GM10266 (cell line): Measurements from ENCODE around the gene PASD1.
A peak's percentile ranks its signal among the peaks of the same experiment; 100 is the strongest.

ENCODE experiments used
- DNase-seq: peaks from one replicate; pipeline ENCODE4 v3.0.0; 2012; ENCODE audit errors: extremely low spot score
- TF ChIP-seq, protein P1 (sequence below): IDR thresholded peaks from 2 replicates; pipeline ENCODE4 v1.5.1; 2012; ENCODE audit warnings: mild to moderate bottlenecking, low read depth; ENCODE audit not compliant: control insufficient read depth, insufficient read depth; ENCODE audit errors: missing control alignments

Gene PASD1

DNA sequence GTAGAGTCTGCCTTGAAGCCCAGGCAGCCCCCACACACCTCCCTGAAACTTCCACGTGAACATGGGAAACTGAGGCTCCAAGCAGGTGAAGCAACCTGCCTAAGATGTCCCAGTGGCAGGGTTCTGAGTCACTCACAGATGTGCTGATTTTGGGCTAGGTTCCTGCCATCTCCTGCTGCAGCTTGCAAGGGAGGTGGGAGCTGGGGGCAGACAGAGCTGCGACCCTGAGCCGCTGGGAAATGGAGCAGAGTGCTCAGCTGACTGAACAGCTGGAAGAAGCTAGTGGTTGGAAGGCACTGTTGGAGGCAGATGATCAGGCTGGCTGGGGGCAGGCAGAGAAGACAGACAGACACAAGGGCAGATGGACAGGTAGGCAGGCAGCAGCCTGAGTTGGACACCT, 148.8 kb downstream of the PASD1 start:
- TF ChIP-seq, protein P1, sequence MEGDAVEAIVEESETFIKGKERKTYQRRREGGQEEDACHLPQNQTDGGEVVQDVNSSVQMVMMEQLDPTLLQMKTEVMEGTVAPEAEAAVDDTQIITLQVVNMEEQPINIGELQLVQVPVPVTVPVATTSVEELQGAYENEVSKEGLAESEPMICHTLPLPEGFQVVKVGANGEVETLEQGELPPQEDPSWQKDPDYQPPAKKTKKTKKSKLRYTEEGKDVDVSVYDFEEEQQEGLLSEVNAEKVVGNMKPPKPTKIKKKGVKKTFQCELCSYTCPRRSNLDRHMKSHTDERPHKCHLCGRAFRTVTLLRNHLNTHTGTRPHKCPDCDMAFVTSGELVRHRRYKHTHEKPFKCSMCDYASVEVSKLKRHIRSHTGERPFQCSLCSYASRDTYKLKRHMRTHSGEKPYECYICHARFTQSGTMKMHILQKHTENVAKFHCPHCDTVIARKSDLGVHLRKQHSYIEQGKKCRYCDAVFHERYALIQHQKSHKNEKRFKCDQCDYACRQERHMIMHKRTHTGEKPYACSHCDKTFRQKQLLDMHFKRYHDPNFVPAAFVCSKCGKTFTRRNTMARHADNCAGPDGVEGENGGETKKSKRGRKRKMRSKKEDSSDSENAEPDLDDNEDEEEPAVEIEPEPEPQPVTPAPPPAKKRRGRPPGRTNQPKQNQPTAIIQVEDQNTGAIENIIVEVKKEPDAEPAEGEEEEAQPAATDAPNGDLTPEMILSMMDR, result no peak
- DNase-seq, result no peak

DNA sequence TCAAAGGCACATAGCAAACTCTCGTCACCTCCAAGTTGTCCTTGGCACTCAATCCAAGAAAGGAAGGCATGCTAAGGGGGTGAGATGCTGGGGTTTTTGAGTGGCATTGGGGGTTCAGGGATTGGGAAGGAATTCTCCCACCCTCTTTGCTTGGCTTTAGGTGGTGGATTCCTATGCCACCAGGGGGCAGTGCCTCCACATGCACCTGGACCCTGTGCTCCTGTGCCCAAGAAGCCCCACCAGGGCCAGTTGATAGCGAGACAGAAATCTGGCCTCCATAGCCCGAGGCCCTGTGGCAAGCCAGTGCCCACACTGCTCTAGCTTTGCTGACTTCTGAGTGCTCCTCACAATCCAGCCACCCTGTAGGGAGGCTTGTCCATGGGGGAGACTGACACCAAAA, 150.4 kb downstream of the PASD1 start:
- peak; percentile 16 for DNase-seq
- TF ChIP-seq, protein P1, result peak; percentile 32

DNA sequence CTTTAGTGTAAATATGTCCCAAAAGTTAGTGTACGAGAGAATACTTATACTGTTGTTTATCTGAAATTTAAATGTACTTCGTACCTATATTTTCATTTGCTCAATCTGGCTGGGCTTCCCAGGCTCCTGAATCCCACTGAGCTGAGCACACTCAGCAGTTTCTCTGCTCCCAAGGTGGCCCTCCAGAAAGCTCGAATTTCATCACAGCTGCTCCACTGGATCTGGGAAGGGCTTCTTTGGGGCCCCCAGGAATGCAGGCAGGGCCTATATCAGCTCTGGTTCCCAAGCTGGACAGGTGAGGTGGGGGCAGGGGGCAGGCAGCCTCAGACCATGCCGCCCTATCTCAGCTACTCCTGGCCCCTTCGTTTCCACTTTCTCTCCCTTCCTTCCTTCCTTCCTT, 150.9 kb downstream of the PASD1 start:
- DNase-seq, result no peak
- TF ChIP-seq, protein P1, result no peak

DNA sequence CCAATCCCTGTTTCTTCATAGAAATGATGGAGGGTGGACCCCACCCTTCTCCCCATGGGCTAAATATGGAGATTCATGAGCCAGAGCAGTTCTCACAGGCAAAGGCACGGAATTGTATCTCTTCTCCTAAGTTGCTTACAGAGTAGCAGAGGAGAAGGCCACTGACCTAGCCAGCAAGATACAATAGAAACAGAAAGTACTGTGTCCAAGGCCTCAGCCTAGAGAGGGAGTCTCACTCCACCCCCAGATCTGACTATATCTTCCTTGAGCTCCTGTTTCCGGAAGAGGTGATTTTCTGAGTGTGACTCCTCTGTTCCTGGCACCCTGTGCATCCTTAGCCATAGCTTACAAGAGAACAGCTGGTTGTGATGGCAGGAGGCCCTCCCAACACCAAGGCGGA, 152.3 kb downstream of the PASD1 start, which contains the start of gene FATE1:
TSS of gene FATE1 (plus strand) at position 284 of the 400 bp plus-strand sequence. CDS start at position 369, 85 bp downstream.
- TF ChIP-seq, protein P1, result no peak
- DNase-seq, result no peak

DNA sequence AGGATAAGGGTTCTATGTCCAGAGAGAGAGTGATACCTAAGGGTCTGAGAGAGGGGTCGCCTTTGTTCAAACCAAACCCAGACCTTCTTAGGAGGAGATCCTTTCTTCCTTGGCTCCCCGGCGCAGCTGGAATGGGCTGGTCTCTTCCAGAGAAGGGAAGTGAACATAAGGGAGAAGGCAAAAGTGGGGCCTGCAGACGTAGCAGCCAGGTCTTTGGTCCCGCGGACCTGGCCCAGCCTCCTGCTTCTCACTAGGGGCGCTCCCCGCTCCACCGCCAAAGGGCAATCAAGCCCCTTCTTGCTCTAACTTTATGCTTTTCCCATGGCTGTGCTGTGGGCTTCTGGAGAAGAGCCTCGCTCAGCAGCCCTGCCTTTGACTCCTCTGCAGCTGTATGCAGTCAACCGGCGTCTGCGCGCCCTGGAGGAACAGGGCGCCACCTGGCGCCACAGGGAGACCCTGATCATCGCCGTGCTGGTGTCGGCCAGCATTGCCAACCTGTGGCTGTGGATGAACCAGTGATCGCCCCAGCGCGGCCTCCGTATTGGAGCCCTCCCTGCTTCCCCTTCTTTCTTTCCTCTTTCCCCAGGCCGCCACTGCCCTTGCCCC, 158.9 kb downstream of the PASD1 start:
- DNase-seq, result no peak

DNA sequence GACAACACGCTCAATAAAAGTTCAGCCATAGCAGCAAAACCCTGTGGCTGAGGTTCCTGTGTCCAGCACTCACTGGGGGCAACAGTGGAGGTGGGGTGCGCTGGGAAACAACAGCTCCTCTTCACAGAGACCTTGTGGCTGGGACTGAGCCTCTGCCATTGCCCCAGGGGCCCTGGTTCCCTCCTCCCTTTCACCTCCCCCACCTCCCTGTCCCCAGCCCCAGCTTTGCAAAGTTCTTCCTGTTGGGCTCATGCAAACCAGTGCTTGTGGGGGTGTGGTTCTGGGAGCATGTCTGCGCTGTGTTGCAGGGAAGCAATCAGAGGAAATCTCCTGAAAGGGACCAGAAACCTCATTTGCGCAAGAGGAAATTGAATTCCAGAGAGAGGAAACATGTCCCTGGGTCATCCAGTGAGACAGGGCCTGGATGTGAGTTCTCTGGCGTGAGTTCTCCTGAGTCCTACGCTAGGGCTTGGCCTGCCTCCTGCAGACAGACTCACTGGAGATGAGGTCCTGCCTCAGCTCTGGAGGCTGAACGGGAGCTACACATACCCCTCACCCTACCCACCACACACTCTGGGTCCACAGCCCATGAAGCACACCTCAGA, 159.8 kb downstream of the PASD1 start:
- TF ChIP-seq, protein P1, result no peak
- no peak for DNase-seq

More for the DNA sequence above, 158.9 kb downstream of the PASD1 start:
- TF ChIP-seq, protein P1, result no peak

DNA sequence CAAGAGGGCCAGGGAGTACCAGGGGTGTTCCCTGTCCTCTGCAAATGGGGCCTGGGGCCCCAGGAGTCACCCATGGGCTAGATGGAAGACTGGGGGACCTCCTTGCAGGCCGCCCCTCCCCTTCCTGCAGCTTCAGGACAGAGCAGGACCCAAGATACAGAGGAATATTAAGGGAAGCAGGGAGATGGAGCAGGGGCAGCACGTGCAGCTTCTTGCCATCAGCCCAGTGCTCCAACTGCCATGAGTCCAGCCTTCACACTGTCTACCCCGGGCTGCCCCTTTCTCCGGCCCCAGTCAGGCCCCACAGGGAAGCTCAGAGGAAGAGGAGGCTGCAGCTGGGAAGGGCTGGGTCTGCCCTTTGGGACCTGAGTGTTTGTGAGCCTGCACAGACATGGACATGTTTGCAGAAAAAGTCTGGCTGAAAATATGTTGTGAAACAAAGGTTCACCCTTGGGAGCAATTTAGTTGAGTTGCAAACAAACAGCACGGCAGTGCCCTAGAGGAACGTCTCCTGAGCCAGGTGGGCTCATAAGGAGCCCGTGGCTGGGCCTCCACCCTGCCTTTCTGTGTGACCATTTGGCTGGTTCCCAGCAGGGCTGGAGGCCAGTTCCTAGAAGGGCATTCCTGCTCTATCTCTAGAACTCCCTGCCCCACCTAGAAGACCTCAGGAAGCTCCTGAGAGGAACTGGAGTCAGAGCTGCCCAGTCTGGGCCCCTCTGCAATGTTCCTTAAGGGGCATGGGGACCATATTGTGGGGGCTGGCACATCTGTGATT, 161.3 kb downstream of the PASD1 start:
- TF ChIP-seq, protein P1, result no peak
- DNase-seq, result no peak
